Endothelial cell of umbilical vein (primary cell): ENCODE data around the gene MFN2. TPM values are rescaled to one million over a fixed set of nuclear protein-coding genes. Genes with fewer than 3 reads are reported as not detected.

Experiments used
- BruUV-seq: library from RNA; stranded (reverse); fragments of 400-500 nt; replicated peaks from 2 replicates; lab custom pipeline; 2021; lab: Mats Ljungman, UMichigan
- CTCF ChIA-PET: fragments of 300-600, 350-600 bp; sonication (Branson Sonifier 250); formaldehyde crosslinking; loops from one replicate; lab custom pipeline; 2021; ENCODE audit warnings: antibody characterized with exemption, inconsistent platforms; lab: Charles Lee
- POLR2A ChIA-PET: fragments of 300-600, 350-600 bp; sonication (Branson Sonifier 250); formaldehyde crosslinking; loops from one replicate; lab custom pipeline; 2021; ENCODE audit warnings: antibody characterized with exemption, inconsistent platforms; lab: Charles Lee
- DNase-seq: peaks from one replicate; pipeline ENCODE4 v3.0.0-alpha.2; 2011; ENCODE audit warnings: low read depth, low spot score
- FAIRE-seq: peaks from 2 replicates; lab custom pipeline; 2011; peaks lifted over from hg19 to GRCh38; lab: Jason Lieb, UNC
- H2AFZ ChIP-seq: 2 replicates; pipeline ENCODE4 v1.6.0; 2012; ENCODE audit warnings: low read depth, low read length, control low read depth, inconsistent platforms
- H3K27ac ChIP-seq: 2 replicates; pipeline ENCODE4 v1.5.1; 2011; ENCODE audit warnings: low read depth, mild to moderate bottlenecking, control low read depth, low read length, moderate library complexity; ENCODE audit not compliant: insufficient read depth
- H3K27me3 ChIP-seq, 2 experiments: 2 replicates each; pipeline versions ENCODE4 v1.6.0 to v1.6.1; 2011; ENCODE audit warnings: low read length in 2 of 2, mixed read lengths in 1 of 2; ENCODE audit not compliant: control insufficient read depth in 2 of 2, insufficient read depth in 2 of 2
- H3K36me3 ChIP-seq, 2 experiments: 2 replicates in 1 of 2; 3 replicates in 1 of 2; pipeline ENCODE4 v1.5.1; 2011; ENCODE audit warnings: low read length in 2 of 2, mild to moderate bottlenecking in 1 of 2, moderate library complexity in 1 of 2; ENCODE audit not compliant: control insufficient read depth in 2 of 2, insufficient read depth in 2 of 2; ENCODE audit errors: extremely low read depth in 1 of 2
- H3K4me1 ChIP-seq: 3 replicates; pipeline ENCODE4 v1.5.1; 2011; ENCODE audit warnings: mild to moderate bottlenecking, low read length; ENCODE audit not compliant: control insufficient read depth, insufficient read depth; ENCODE audit errors: extremely low read depth
- H3K4me2 ChIP-seq: 2 replicates; pipeline ENCODE4 v1.6.1; 2011; ENCODE audit warnings: low read length, control low read depth, mixed read lengths; ENCODE audit not compliant: insufficient read depth
- H3K4me3 ChIP-seq, 3 experiments: fragments of 200-600 bp in 1 of 3; sonication (generic), shearing (Covaris generic) in 1 of 3; replicated peaks in 1 of 3; 2 replicates each; pipeline ENCODE4 v1.5.1; 2011 to 2016; ENCODE audit warnings: control low read depth in 3 of 3, low read length in 3 of 3, mild to moderate bottlenecking in 2 of 3, inconsistent platforms in 1 of 3, low read depth in 1 of 3, moderate library complexity in 1 of 3; ENCODE audit not compliant: insufficient read depth in 1 of 3
- H3K79me2 ChIP-seq: 2 replicates; pipeline ENCODE4 v1.6.0; 2012; ENCODE audit warnings: low read length, inconsistent platforms; ENCODE audit not compliant: control insufficient read depth, insufficient read depth
- H3K9ac ChIP-seq: replicated peaks from 2 replicates; pipeline ENCODE3; 2011; ENCODE audit warnings: low read length, control low read depth; ENCODE audit not compliant: insufficient read depth; ENCODE audit errors: extremely low read depth
- H3K9me1 ChIP-seq: replicated peaks from 3 replicates; pipeline ENCODE4 v1.6.0; 2011; ENCODE audit warnings: mild to moderate bottlenecking, low read length; ENCODE audit not compliant: control insufficient read depth, insufficient read depth; ENCODE audit errors: extremely low read depth
- H3K9me3 ChIP-seq: replicated peaks from 2 replicates; pipeline ENCODE4 v1.5.1; 2012; ENCODE audit warnings: low read length, inconsistent platforms; ENCODE audit not compliant: control insufficient read depth, insufficient read depth
- H4K20me1 ChIP-seq: replicated peaks from 2 replicates; pipeline ENCODE3; 2011; ENCODE audit warnings: mild to moderate bottlenecking, low read length; ENCODE audit not compliant: control insufficient read depth, insufficient read depth; ENCODE audit errors: extremely low read depth
- EZH2 ChIP-seq: IDR thresholded peaks from 2 replicates; pipeline ENCODE4 v1.6.1; 2012; ENCODE audit warnings: borderline replicate concordance, low read depth, mild to moderate bottlenecking, moderate library complexity, low read length, inconsistent platforms; ENCODE audit not compliant: severe bottlenecking
- FOS ChIP-seq: IDR thresholded peaks from 2 replicates; pipeline ENCODE4 v1.6.1; 2011; ENCODE audit warnings: mild to moderate bottlenecking, low read length, moderate library complexity, borderline replicate concordance; ENCODE audit not compliant: insufficient read depth
- GATA2 ChIP-seq: IDR thresholded peaks from 2 replicates; pipeline ENCODE4 v1.7.0; 2011; ENCODE audit warnings: low read depth, mild to moderate bottlenecking, moderate library complexity, mixed read lengths, low read length; ENCODE audit not compliant: insufficient read length, insufficient read depth
- JUN ChIP-seq: IDR thresholded peaks from 2 replicates; pipeline ENCODE4 v1.6.1; 2011; ENCODE audit warnings: borderline replicate concordance, low read depth; ENCODE audit not compliant: insufficient read length, insufficient read depth
- MYC ChIP-seq: IDR thresholded peaks from one replicate; pipeline ENCODE4 v1.6.1; 2011; ENCODE audit warnings: mild to moderate bottlenecking, low read depth, low read length
- POLR2A ChIP-seq: IDR thresholded peaks from 2 replicates; pipeline ENCODE4 v1.6.1; 2012; ENCODE audit warnings: low read depth, mild to moderate bottlenecking, control low read depth, low read length
- POLR2AphosphoS5 ChIP-seq: IDR thresholded peaks from 2 replicates; pipeline ENCODE4 v1.6.1; 2012; ENCODE audit warnings: low read depth, mild to moderate bottlenecking, control low read depth, low read length, moderate library complexity; ENCODE audit not compliant: insufficient read depth
- dilution Hi-C: fragments of 300-500 bp; cut with MboI; formaldehyde crosslinking; loops from one replicate; pipeline ENCODE4 v1.15.0; 2019; ENCODE audit warnings: low sequenced_read_pairs; ENCODE audit not compliant: extremely low pct_ligation_motif_present
- intact Hi-C: fragments of 100-400 bp; cut with micrococcal nuclease; formaldehyde crosslinking; loops from one replicate; pipeline ENCODE4 v1.10.0; 2022
- polyA plus RNA-seq, 4 experiments: library from polyadenylated mRNA; depleted of rRNA in 3 of 4; stranded (reverse) in 3 of 4; unstranded in 1 of 4; fragments of >200 nt; gene quantifications; 2 replicates each; pipeline versions ENCODE4 v1.2.1 to v1.2.3, GENCODE V29; 2011 to 2012; ENCODE audit warnings: missing spikeins in 1 of 4
- total RNA-seq: library from RNA; stranded (reverse); gene quantifications from 2 replicates; pipeline ENCODE4 v1.2.3, GENCODE V29; 2021
- TF ChIP-seq, protein P1 (sequence below): IDR thresholded peaks from 2 replicates; pipeline ENCODE4 v1.6.1; 2011; ENCODE audit not compliant: insufficient read depth, insufficient read length
- TF ChIP-seq, protein P2 (sequence below), 2 donors: IDR thresholded peaks; 1 replicate in 1 of 2; 2 replicates in 1 of 2; pipeline ENCODE4 v1.5.1; 2011; ENCODE audit warnings: low read length in 2 of 2, mild to moderate bottlenecking in 2 of 2, moderate library complexity in 2 of 2, control low read depth in 1 of 2, inconsistent platforms in 1 of 2, low read depth in 1 of 2; ENCODE audit not compliant: insufficient read depth in 1 of 2; ENCODE audit errors: extremely low read depth in 1 of 2

Gene MFN2
- total and polyA plus RNA-seq, 2 donors (not counting 3 experiments of a cell fraction or from before 2014, with no cell fraction given): 51.4 to 82.4 TPM

DNA sequence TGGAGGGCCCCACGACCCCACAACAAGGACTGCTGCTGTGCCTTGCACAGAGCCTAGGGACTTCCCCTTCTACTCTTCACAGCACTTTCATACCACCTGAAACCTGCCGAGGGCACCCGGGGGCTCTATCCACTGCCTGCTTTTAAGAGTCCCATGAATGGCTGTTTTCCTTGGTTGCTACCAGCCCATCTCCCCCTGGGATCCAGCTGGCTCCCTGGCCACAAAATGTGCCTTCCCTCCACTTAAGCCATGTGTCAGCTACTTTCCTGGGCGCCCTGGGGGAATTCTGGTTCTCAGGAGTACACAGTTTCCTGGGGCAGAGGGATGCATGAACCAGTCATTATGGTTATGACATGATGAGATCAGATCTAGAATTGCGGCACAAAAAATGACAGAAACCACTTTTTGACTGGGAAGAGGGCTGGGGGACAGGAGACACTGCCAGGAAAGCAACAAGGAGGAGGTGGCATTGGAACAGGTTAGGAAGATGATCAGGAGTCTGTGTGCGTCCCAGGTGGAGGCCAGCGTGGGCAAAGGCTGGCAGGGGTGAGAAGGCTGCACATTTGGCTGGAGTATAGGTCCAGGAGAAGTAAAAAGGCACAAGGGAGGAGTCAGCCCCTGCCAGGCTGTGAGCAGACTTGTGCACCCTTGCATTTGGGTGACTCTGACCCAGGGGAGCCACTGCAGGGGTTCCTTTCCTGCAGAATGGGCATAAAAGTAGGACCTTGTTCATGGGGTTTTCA is 79.6 kb downstream of the MFN2 start:
- H3K27me3 ChIP-seq: peaks cover 27% of the 10 kb centered on the region in 2 experiments
- POLR2A ChIA-PET: no interaction called here
- intact Hi-C loops (no loop called here), dilution Hi-C loops (no loop called here)
- CTCF ChIA-PET: interaction anchor here (2.0 kb wide), 1 partner anchor 20 kb away, joined by 4 read pairs; no protein-coding TSS in a partner anchor
- no peak for TF ChIP-seq EZH2
- no peak for TF ChIP-seq POLR2AphosphoS5
- TF ChIP-seq POLR2A: no peak
- no peak for TF ChIP-seq FOS
- TF ChIP-seq MYC: no peak
- TF ChIP-seq, protein P1, sequence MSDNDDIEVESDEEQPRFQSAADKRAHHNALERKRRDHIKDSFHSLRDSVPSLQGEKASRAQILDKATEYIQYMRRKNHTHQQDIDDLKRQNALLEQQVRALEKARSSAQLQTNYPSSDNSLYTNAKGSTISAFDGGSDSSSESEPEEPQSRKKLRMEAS: no peak
- TF ChIP-seq JUN: no peak
- TF ChIP-seq, protein P2, sequence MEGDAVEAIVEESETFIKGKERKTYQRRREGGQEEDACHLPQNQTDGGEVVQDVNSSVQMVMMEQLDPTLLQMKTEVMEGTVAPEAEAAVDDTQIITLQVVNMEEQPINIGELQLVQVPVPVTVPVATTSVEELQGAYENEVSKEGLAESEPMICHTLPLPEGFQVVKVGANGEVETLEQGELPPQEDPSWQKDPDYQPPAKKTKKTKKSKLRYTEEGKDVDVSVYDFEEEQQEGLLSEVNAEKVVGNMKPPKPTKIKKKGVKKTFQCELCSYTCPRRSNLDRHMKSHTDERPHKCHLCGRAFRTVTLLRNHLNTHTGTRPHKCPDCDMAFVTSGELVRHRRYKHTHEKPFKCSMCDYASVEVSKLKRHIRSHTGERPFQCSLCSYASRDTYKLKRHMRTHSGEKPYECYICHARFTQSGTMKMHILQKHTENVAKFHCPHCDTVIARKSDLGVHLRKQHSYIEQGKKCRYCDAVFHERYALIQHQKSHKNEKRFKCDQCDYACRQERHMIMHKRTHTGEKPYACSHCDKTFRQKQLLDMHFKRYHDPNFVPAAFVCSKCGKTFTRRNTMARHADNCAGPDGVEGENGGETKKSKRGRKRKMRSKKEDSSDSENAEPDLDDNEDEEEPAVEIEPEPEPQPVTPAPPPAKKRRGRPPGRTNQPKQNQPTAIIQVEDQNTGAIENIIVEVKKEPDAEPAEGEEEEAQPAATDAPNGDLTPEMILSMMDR (IDR thresholded peaks at IDR 0.05; ENCODE audit: extremely low read depth in 1 of 2, insufficient read depth in 1 of 2, low read depth in 1 of 2, low read length in 2 of 2): no peak
- no peak for TF ChIP-seq GATA2
- H3K4me2 ChIP-seq: no peak overlapping the region
- H2AFZ ChIP-seq: no peak overlapping the region
- no TSS peak for BruUV-seq
- H3K79me2 ChIP-seq: no peaks in the 10 kb centered on the region
- H3K36me3 ChIP-seq: no peaks in the 10 kb centered on the region
- no peaks in the 10 kb centered on the region for H3K9me3 ChIP-seq
- H3K27ac ChIP-seq: no peak overlapping the region
- DNase-seq (no peak), FAIRE-seq (no peak)
- no peaks in the 10 kb centered on the region for H4K20me1 ChIP-seq
- no peaks in the 10 kb centered on the region for H3K9me1 ChIP-seq
- no peaks in the 10 kb centered on the region for H3K4me1 ChIP-seq
- no peak overlapping the region for H3K9ac ChIP-seq
- no peak overlapping the region for H3K4me3 ChIP-seq
